Lower leg skin (tissue), 3 donors: Measurements from ENCODE around the gene COBL.

Source experiments
- POLR2A ChIP-seq, 2 donors: fragments of 450-650 bp; IDR thresholded peaks; one replicate each; pipeline ENCODE4 v1.6.1; 2016 to 2017; ENCODE audit warnings: antibody characterized with exemption in 2 of 2, mild to moderate bottlenecking in 1 of 2, moderate library complexity in 1 of 2
- TF ChIP-seq, protein P1 (sequence below), 3 donors: fragments of 450-650 bp; IDR thresholded peaks; one replicate each; pipeline ENCODE4 v1.5.1; 2016; ENCODE audit warnings: antibody characterized with exemption in 3 of 3, mild to moderate bottlenecking in 3 of 3, moderate library complexity in 2 of 3

- TF ChIP-seq POLR2A (IDR thresholded peaks at IDR 0.05) = no peak
- TF ChIP-seq, protein P1, sequence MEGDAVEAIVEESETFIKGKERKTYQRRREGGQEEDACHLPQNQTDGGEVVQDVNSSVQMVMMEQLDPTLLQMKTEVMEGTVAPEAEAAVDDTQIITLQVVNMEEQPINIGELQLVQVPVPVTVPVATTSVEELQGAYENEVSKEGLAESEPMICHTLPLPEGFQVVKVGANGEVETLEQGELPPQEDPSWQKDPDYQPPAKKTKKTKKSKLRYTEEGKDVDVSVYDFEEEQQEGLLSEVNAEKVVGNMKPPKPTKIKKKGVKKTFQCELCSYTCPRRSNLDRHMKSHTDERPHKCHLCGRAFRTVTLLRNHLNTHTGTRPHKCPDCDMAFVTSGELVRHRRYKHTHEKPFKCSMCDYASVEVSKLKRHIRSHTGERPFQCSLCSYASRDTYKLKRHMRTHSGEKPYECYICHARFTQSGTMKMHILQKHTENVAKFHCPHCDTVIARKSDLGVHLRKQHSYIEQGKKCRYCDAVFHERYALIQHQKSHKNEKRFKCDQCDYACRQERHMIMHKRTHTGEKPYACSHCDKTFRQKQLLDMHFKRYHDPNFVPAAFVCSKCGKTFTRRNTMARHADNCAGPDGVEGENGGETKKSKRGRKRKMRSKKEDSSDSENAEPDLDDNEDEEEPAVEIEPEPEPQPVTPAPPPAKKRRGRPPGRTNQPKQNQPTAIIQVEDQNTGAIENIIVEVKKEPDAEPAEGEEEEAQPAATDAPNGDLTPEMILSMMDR (IDR thresholded peaks at IDR 0.05) = no peak
These were observed 118.0 kb downstream of the COBL start for GRCh38 chr7:51198654-51199053.
